Inflammatory macrophage treated with lipopolysaccharide for 4 hours (primary cell): ENCODE results near the gene EI24.
A peak's percentile ranks its signal among the peaks of the same experiment; 100 is the strongest.
"Not testable (repeated sequence)": the region's sequence is repeated elsewhere in the genome, so short reads cannot be mapped to it uniquely, and the experiment has no call there.

Source experiments
- DNase-seq: peaks from one replicate; pipeline ENCODE4 v3.0.0-alpha.2; 2020

Gene EI24

GRCh38 chr11:125568970-125569914 is at the start of gene EI24:
TSS of gene EI24 (plus strand) at chr11:125569477. CDS start at chr11:125572528, 3,051 bp downstream.
- DNase-seq = peak; percentile 92

GRCh38 chr11:125519860-125520834 is 49.1 kb upstream of the EI24 start:
- DNase-seq = peak; percentile 34

- DNase-seq = no peak
Observed at GRCh38 chr11:125525303-125525702, 44.0 kb upstream of the EI24 start.

DNA sequence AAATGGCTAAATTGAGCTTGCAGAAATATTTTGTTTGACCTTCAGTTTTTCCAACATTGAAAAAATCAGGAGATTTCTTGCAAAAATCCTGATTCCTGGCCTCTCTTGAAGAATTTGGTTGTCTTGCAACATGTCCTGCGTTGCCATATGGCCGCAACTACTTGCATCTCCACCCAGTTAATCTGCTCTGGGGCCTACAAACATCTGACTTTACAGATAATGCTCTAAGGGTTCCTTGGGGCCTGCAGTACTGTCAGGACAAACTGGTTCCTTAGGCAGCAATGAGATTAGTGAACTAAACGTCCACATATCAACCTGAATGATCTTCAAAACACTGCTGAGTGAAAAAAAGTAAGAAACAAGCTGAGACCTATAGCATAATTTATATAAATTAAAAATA is 36.6 kb upstream of the EI24 start:
- no peak for DNase-seq

DNA sequence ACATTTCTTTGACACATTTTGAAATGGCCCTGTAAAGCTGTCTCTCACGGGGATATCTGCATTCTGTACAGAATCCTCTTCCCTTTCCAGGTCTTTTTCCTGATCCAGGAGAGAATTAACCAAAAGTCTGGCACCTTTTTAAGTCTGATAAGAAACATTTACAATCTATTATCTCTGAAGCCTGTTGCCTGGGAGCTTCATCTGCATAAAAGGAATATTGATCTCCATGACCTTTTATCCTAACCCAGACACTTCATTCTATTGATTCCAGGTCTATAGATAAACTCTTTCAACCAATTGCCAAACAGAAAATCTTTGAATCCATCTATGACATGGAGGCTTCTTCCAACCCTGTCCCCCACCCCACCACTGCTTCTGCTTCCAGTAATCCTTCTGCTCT is 33.7 kb upstream of the EI24 start:
- DNase-seq = no peak

DNA sequence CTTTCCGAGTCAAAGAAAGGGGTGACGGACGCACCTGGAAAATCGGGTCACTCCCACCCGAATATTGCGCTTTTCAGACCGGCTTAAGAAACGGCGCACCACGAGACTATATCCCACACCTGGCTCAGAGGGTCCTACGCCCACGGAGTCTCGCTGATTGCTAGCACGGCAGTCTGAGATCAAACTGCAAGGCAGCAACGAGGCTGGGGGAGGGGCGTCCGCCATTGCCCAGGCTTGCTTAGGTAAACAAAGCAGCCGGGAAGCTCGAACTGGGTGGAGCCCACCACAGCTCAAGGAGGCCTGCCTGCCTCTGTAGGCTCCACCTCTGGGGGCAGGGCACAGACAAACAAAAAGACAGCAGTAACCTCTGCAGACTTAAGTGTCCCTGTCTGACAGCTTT is 32.4 kb upstream of the EI24 start:
- DNase-seq = not testable (repeated sequence)

- DNase-seq = no peak
Observed at GRCh38 chr11:125542709-125543108, 26.6 kb upstream of the EI24 start.

DNA sequence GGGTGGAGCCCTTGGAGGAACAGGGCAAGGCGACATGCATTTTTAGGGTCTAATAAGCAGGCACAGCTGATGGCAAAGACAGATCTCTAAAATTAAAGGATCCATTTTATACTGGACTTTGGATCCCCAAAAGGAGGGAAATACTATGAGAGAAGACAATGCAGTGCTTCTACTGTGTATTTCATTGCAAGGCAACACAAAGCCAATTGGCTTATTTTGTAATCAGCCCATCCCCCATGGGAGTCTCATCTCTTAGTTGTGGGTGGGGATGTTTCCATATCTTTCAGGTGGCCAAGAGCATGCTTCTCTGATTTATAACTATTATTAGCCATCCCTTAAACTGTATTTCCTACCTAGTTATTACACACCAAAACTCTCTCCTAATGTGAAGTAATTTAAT is 18.5 kb upstream of the EI24 start:
- DNase-seq = no peak

GRCh38 chr11:125551835-125552342 is 17.4 kb upstream of the EI24 start:
- DNase-seq = no peak

- DNase-seq = no peak
Observed at GRCh38 chr11:125552927-125553326, 16.4 kb upstream of the EI24 start.

- DNase-seq = no peak
Observed at GRCh38 chr11:125553357-125553756, 15.9 kb upstream of the EI24 start.

- no peak for DNase-seq
Observed at GRCh38 chr11:125554038-125554437, 15.2 kb upstream of the EI24 start.

DNA sequence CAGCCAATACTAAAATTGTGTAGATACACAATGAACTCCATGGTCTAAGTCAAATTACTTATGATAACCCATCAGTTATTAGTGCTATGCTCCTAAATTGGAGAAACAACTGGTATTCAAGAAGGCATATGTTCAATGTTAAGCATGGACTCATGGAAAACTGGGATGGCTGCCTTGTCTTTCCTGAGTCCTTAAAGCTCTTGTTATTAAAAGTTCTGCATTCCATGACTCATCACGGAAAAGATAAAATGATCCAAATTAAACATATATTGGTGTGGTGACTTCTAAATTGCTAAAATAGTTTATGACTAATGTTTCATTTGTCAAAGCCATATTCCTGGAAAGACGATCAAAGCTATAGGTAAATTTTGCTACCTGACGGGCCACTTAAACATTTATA is 9.4 kb upstream of the EI24 start:
- no peak for DNase-seq

DNA sequence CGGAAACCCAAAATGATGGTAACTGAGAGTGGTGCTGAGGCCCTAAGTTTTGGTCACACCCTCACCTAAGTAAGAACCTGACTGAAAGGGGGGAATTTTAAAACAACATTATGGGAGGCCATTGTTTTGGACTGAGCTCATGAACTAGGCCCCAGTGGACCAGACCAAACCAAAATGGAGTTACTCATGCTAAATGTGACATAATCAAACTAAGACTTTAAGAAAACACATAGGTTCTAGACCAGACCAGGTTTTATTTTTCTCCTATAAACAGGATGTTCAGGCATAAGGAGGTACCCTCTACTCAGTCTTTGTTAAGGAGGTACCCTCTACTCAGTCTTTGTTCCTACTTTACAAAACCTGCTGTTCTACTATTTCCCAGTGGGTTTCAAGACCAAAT is 7.4 kb upstream of the EI24 start:
- DNase-seq = no peak

GRCh38 chr11:125562430-125562829 is 6.8 kb upstream of the EI24 start:
- no peak for DNase-seq

GRCh38 chr11:125564357-125564756 is 4.9 kb upstream of the EI24 start:
- no peak for DNase-seq

DNA sequence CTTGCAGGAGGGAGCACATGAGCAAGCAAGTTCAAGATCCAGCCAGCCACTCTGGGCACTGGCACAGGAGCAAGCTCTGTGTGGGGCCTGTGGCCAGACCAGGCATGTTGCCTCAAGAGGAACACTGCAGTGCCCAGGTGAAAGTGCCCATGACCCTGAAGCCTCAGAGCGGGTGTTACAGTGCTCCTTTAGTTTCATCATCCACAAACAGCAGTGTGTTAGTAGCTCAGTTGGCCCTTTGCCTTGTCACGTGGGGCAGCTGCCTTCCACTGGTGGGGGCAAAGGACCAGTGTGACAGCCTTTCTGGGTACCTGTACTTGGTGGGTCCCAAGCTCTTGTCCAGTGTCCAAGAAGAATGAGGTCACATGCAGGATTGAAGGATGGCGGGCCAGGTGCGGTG is 3.0 kb upstream of the EI24 start:
- DNase-seq = no peak

DNA sequence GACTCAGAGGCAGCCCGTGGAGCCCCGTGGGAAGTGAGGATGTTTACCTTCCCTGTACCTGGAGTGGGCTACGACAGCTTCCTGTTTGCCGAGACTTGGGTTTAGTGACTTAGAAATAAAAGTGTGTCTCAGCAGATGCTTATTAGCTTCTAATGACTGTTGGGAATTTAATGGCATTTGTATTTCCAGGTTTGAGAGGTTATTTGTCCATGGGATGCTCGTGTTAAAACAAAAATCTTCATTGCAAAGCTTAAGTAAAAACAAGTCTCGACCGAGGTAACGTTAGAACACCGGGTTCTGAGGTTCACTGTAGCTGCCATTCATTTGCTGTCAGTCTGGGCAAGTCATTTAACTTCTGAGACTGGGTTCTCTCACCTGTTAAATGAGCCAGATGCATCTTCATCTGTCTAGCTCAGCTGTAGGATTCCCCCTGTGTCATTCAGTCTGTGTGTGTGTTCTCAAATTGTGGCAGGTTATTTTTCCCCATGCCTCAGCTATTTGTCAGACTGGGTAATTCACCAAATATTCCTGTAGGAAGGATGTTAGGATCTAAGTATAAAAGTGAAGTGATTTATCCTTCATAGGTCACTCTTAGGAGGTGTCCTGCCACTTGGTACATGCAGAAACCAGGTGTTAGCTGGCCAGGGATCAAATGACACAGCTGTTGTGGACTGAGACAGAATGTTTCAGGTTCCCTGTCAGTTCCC is 791 bp downstream of the EI24 start:
- DNase-seq = no peak

DNA sequence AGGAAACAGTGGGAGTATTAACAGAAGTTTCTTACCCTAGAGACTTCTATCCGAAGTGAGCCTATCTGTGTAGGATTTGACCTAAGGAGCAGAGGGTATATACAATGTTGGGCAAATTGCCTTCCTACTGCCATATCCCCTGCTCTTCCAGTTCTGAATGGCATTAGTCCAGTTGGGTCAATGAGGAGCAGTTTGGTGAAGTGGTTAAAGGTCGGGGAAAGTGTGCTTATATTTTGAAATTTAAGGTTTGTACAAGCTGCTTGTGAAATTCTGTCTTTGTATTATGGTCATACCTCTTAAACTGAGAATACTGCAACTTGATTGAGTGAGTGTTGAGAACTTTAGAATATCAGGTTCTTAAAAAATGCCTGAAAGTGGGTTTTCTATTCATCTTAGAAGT is 1.7 kb downstream of the EI24 start:
- no peak for DNase-seq

DNA sequence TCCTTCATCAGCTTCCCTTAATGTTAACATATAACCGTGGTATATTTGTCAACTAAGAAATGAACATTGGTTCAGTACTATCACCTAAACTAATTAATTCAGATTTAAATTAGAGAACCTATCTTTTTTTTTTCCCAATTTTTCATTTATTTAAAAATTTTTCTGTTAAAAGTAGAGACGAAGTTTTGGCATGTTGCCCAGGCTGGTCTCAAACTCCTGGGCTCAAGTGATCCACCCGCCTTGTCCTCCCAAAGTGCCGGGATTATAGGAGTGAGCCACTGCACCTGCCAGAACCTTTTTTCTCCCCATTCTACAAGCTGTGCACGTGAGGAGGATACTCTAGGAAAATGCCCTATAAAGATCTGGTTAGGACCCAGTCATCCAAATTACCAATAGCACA is 3.6 kb downstream of the EI24 start:
- DNase-seq = no peak

DNA sequence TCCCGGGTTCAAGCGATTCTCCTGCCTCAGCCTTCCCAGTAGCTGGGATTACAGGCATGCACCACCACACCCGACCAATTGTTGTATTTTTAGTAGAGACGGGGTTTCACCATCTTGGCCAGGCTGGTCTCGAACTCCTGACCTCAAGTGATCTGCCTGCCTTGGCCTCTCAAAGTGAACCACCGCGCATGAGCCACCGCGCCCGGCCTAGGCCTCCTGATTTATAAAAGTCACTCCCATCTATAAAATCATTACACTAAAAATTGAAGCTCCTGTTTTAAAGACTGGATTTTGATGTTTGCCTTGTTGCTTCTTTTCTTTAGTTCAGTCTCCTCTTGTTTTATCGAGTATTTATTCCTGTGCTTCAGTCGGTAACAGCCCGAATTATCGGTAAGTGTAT is 7.9 kb downstream of the EI24 start:
- DNase-seq = not testable (repeated sequence)

GRCh38 chr11:125578783-125579182 is 9.5 kb downstream of the EI24 start:
- DNase-seq = no peak

GRCh38 chr11:125579811-125580210 is 10.5 kb downstream of the EI24 start:
- no peak for DNase-seq
